Ishikawa (cell line): ENCODE data around the gene MLKL.

ENCODE experiments used
- CEBPB ChIP-seq: IDR thresholded peaks from 2 replicates; pipeline ENCODE4 v1.6.1; 2012
- CREB1 ChIP-seq: IDR thresholded peaks from 2 replicates; pipeline ENCODE4 v1.6.1; 2012; ENCODE audit warnings: low read depth
- EGR1 ChIP-seq: IDR thresholded peaks from 2 replicates; pipeline ENCODE4 v1.6.1; 2012
- EP300 ChIP-seq: IDR thresholded peaks from 2 replicates; pipeline ENCODE4 v1.6.1; 2012; ENCODE audit warnings: borderline replicate concordance
- FOXM1 ChIP-seq: IDR thresholded peaks from 2 replicates; pipeline ENCODE4 v1.6.1; 2012; ENCODE audit warnings: low read depth, borderline replicate concordance
- MAX ChIP-seq: IDR thresholded peaks from 2 replicates; pipeline ENCODE4 v1.6.1; 2012
- NFIC ChIP-seq: IDR thresholded peaks from 2 replicates; pipeline ENCODE4 v1.6.1; 2012
- RAD21 ChIP-seq: IDR thresholded peaks from 2 replicates; pipeline ENCODE4 v1.6.1; 2012; ENCODE audit warnings: low read depth
- REST ChIP-seq: IDR thresholded peaks from 2 replicates; pipeline ENCODE4 v1.6.1; 2012; ENCODE audit warnings: low read depth, mild to moderate bottlenecking
- TAF1 ChIP-seq: IDR thresholded peaks from 2 replicates; pipeline ENCODE4 v1.6.1; 2012; ENCODE audit warnings: low read depth, mild to moderate bottlenecking
- TCF12 ChIP-seq: IDR thresholded peaks from 2 replicates; pipeline ENCODE4 v1.6.1; 2012; ENCODE audit warnings: low read depth
- TEAD4 ChIP-seq: IDR thresholded peaks from 2 replicates; pipeline ENCODE4 v1.6.1; 2012
- USF1 ChIP-seq: IDR thresholded peaks from 2 replicates; pipeline ENCODE4 v1.6.1; 2012
- YY1 ChIP-seq: IDR thresholded peaks from 2 replicates; pipeline ENCODE4 v1.6.1; 2012; ENCODE audit warnings: low read depth
- ZBTB7A ChIP-seq: IDR thresholded peaks from 2 replicates; pipeline ENCODE4 v1.6.1; 2012; ENCODE audit warnings: low read depth

MLKL gene

GRCh38 chr16:74650966-74651567 lies 49.6 kb downstream of the MLKL start:
- no peak for TF ChIP-seq FOXM1
- TF ChIP-seq ZBTB7A, result no peak
- no peak for TF ChIP-seq RAD21
- TF ChIP-seq NFIC, result no peak
- no peak for TF ChIP-seq TAF1
- TF ChIP-seq CEBPB, result no peak
- no peak for TF ChIP-seq REST
- no peak for TF ChIP-seq TEAD4
- TF ChIP-seq EP300, result no peak
- TF ChIP-seq YY1, result no peak
- no peak for TF ChIP-seq EGR1
- no peak for TF ChIP-seq MAX
- TF ChIP-seq CREB1, result no peak
- TF ChIP-seq USF1, result no peak
- no peak for TF ChIP-seq TCF12

GRCh38 chr16:74649839-74650504 lies 50.7 kb downstream of the MLKL start:
- TF ChIP-seq USF1 (no peak), YY1 (no peak), ZBTB7A (no peak), CREB1 (no peak), EGR1 (no peak), REST (no peak)

GRCh38 chr16:74641969-74642368 lies 58.7 kb downstream of the MLKL start:
- TF ChIP-seq EP300 (no peak), USF1 (no peak)

- TF ChIP-seq YY1 (no peak), USF1 (no peak), EP300 (no peak), TEAD4 (no peak), TAF1 (no peak), ZBTB7A (no peak), TCF12 (no peak), RAD21 (no peak), EGR1 (no peak), MAX (no peak), NFIC (no peak), FOXM1 (no peak), CREB1 (no peak), REST (no peak), CEBPB (no peak)
These were observed 62.8 kb downstream of the MLKL start for GRCh38 chr16:74637742-74638453.
